H1 (cell line): ENCODE results near the gene WDR64. TPM values are rescaled to one million over a fixed set of nuclear protein-coding genes. Genes with fewer than 3 reads are reported as not detected.

ENCODE experiments used
- CTCF ChIA-PET: fragments of 300-600 bp; sonication (Branson Sonifier 250); formaldehyde crosslinking; loops from one replicate; lab custom pipeline; 2021; ENCODE audit not compliant: partially characterized antibody; lab: Charles Lee
- POLR2A ChIA-PET: fragments of 300-600 bp; sonication (Branson Sonifier 250); formaldehyde crosslinking; loops from one replicate; lab custom pipeline; 2021; ENCODE audit warnings: inconsistent platforms; ENCODE audit not compliant: partially characterized antibody; lab: Charles Lee
- DNase-seq, 2 experiments: peaks; one replicate each; pipeline versions ENCODE4 v3.0.0 to v3.0.0-alpha.2; 2010 to 2022; ENCODE audit warnings: low spot score in 2 of 2, low read depth in 1 of 2, mixed read lengths in 1 of 2
- FAIRE-seq: peaks from 2 replicates; lab custom pipeline; 2011; peaks lifted over from hg19 to GRCh38; lab: Jason Lieb, UNC
- H2AFZ ChIP-seq: 2 replicates; pipeline ENCODE4 v1.8.1; 2012; ENCODE audit warnings: low read length, inconsistent platforms
- H2AK5ac ChIP-seq: 2 replicates; pipeline ENCODE4 v1.6.1; 2013; ENCODE audit warnings: low read depth, low read length
- H2BK120ac ChIP-seq: replicated peaks from 2 replicates; pipeline ENCODE3; 2013; ENCODE audit warnings: low read depth, low read length, inconsistent platforms
- H2BK12ac ChIP-seq: 2 replicates; pipeline ENCODE4 v1.6.1; 2013; ENCODE audit warnings: low read depth, low read length
- H2BK15ac ChIP-seq: 2 replicates; pipeline ENCODE4 v1.6.1; 2013; ENCODE audit warnings: low read length
- H2BK20ac ChIP-seq: 2 replicates; pipeline ENCODE4 v1.6.1; 2013; ENCODE audit warnings: low read length
- H2BK5ac ChIP-seq: 2 replicates; pipeline ENCODE4 v1.6.1; 2013; ENCODE audit warnings: low read depth, low read length
- H3K14ac ChIP-seq: 2 replicates; pipeline ENCODE4 v1.6.1; 2013; ENCODE audit warnings: inconsistent platforms; ENCODE audit not compliant: insufficient read length
- H3K18ac ChIP-seq: 2 replicates; pipeline ENCODE4 v1.6.1; 2013; ENCODE audit warnings: low read length; ENCODE audit errors: extremely low read depth
- H3K23ac ChIP-seq: 2 replicates; pipeline ENCODE4 v1.6.1; 2013; ENCODE audit warnings: inconsistent platforms; ENCODE audit not compliant: insufficient read length
- H3K23me2 ChIP-seq: 2 replicates; pipeline ENCODE4 v1.6.1; 2013; ENCODE audit warnings: low read depth, low read length
- H3K27ac ChIP-seq: 2 replicates; pipeline ENCODE4 v1.6.1; 2011; ENCODE audit warnings: low read depth, low read length, inconsistent platforms
- H3K27me3 ChIP-seq, 4 experiments: replicated peaks in 1 of 4; 1 replicate in 1 of 4; 2 replicates in 3 of 4; pipeline versions ENCODE4 v1.6.1 to v1.8.1; 2011 to 2013; ENCODE audit warnings: low read length in 3 of 4, mild to moderate bottlenecking in 3 of 4, inconsistent platforms in 2 of 4, mixed read lengths in 2 of 4, moderate library complexity in 1 of 4; ENCODE audit not compliant: control insufficient read depth in 3 of 4, insufficient read depth in 3 of 4; ENCODE audit errors: extremely low read depth in 1 of 4
- H3K36me3 ChIP-seq, 4 experiments: 2 replicates each; pipeline versions ENCODE4 v1.6.1 to v1.8.1; 2011 to 2013; ENCODE audit warnings: mild to moderate bottlenecking in 4 of 4, low read length in 3 of 4, moderate library complexity in 2 of 4, control low read depth in 1 of 4, inconsistent platforms in 1 of 4; ENCODE audit not compliant: insufficient read depth in 4 of 4, control insufficient read depth in 2 of 4
- H3K4ac ChIP-seq: replicated peaks from 2 replicates; pipeline ENCODE3; 2013; ENCODE audit warnings: low read length, low read depth, mixed read lengths, inconsistent platforms; ENCODE audit not compliant: insufficient read length
- H3K4me1 ChIP-seq, 4 experiments: replicated peaks in 1 of 4; 1 replicate in 1 of 4; 2 replicates in 3 of 4; pipeline versions ENCODE4 v1.6.1 to v1.8.1; 2011 to 2013; ENCODE audit warnings: low read length in 3 of 4, inconsistent platforms in 2 of 4, mixed read lengths in 1 of 4; ENCODE audit not compliant: insufficient read depth in 4 of 4, control insufficient read depth in 3 of 4
- H3K4me2 ChIP-seq, 2 experiments: 2 replicates each; pipeline versions ENCODE4 v1.6.1 to v1.8.1; 2011 to 2013; ENCODE audit warnings: low read depth in 2 of 2, low read length in 2 of 2, control low read depth in 1 of 2, inconsistent platforms in 1 of 2, mild to moderate bottlenecking in 1 of 2; ENCODE audit not compliant: insufficient read depth in 1 of 2
- H3K4me3 ChIP-seq, 4 experiments: fragments of 200-600, 300-600 bp in 1 of 4; sonication (generic), shearing (Covaris generic), sonication (Bioruptor Twin) in 1 of 4; 2 replicates each; pipeline versions ENCODE4 v1.5.1 to v1.8.1; 2011 to 2016; ENCODE audit warnings: low read length in 4 of 4, low read depth in 3 of 4, control low read depth in 2 of 4, inconsistent platforms in 2 of 4, mild to moderate bottlenecking in 2 of 4, mixed read lengths in 1 of 4, moderate library complexity in 1 of 4; ENCODE audit not compliant: insufficient read depth in 2 of 4; ENCODE audit errors: extremely low read depth in 1 of 4
- H3K56ac ChIP-seq: replicated peaks from 2 replicates; pipeline ENCODE3; 2013; ENCODE audit warnings: low read depth, mild to moderate bottlenecking, mixed read lengths, low read length, inconsistent platforms; ENCODE audit not compliant: insufficient read length
- H3K79me1 ChIP-seq: 2 replicates; pipeline ENCODE4 v1.6.1; 2013; ENCODE audit warnings: low read depth, low read length, control low read depth
- H3K79me2 ChIP-seq, 2 experiments: 2 replicates each; pipeline versions ENCODE4 v1.6.1 to v1.8.1; 2012 to 2013; ENCODE audit warnings: low read length in 2 of 2, mild to moderate bottlenecking in 2 of 2, inconsistent platforms in 1 of 2; ENCODE audit not compliant: insufficient read depth in 2 of 2, control insufficient read depth in 1 of 2
- H3K9ac ChIP-seq, 4 experiments: replicated peaks in 1 of 4; 1 replicate in 1 of 4; 2 replicates in 3 of 4; pipeline versions ENCODE4 v1.6.1 to v1.8.1; 2011 to 2013; ENCODE audit warnings: low read depth in 3 of 4, low read length in 3 of 4, control low read depth in 2 of 4, mild to moderate bottlenecking in 2 of 4, moderate library complexity in 2 of 4, inconsistent platforms in 1 of 4; ENCODE audit errors: extremely low read depth in 1 of 4
- H3K9me3 ChIP-seq, 2 experiments: 2 replicates each; pipeline versions ENCODE4 v1.6.1 to v1.8.1; 2012 to 2013; ENCODE audit warnings: mild to moderate bottlenecking in 2 of 2, moderate library complexity in 2 of 2, control low read depth in 1 of 2, inconsistent platforms in 1 of 2, low read depth in 1 of 2, low read length in 1 of 2, mixed read lengths in 1 of 2; ENCODE audit not compliant: insufficient read depth in 2 of 2
- H4K20me1 ChIP-seq, 2 experiments: replicated peaks in 1 of 2; 2 replicates each; pipeline versions ENCODE3 to v1.8.1; 2011 to 2013; ENCODE audit warnings: inconsistent platforms in 2 of 2, low read length in 2 of 2, mild to moderate bottlenecking in 1 of 2; ENCODE audit not compliant: insufficient read depth in 2 of 2, control insufficient read depth in 1 of 2
- H4K5ac ChIP-seq: 2 replicates; pipeline ENCODE4 v1.6.1; 2013; ENCODE audit warnings: low read length, low read depth, mixed read lengths, inconsistent platforms; ENCODE audit not compliant: insufficient read length
- H4K8ac ChIP-seq: 2 replicates; pipeline ENCODE4 v1.8.0; 2013; ENCODE audit warnings: mild to moderate bottlenecking, moderate library complexity, low read length, inconsistent platforms; ENCODE audit not compliant: insufficient read depth; ENCODE audit errors: extremely low read depth
- H4K91ac ChIP-seq: replicated peaks from 2 replicates; pipeline ENCODE3; 2013; ENCODE audit warnings: low read length, mixed read lengths, inconsistent platforms; ENCODE audit not compliant: insufficient read length
- BRCA1 ChIP-seq: IDR thresholded peaks from 2 replicates; pipeline ENCODE4 v1.6.1; 2012; ENCODE audit warnings: low read depth, low read length, improper control_type of control experiment
- CTBP2 ChIP-seq: IDR thresholded peaks from 2 replicates; pipeline ENCODE4 v1.7.0; 2011; ENCODE audit warnings: borderline replicate concordance, mild to moderate bottlenecking, moderate library complexity, mixed read lengths, low read length; ENCODE audit not compliant: insufficient read depth, insufficient read length
- CTCF ChIP-seq, 3 experiments: IDR thresholded peaks; 1 replicate in 2 of 3; 2 replicates in 1 of 3; pipeline versions ENCODE4 v1.5.1 to v1.6.1; 2011; ENCODE audit warnings: low read length in 3 of 3, mild to moderate bottlenecking in 3 of 3, inconsistent platforms in 2 of 3, low read depth in 1 of 3, moderate library complexity in 1 of 3; ENCODE audit not compliant: insufficient read depth in 1 of 3; ENCODE audit errors: control extremely low read depth in 1 of 3
- HDAC2 ChIP-seq, 2 experiments: fragments of 300-600 bp in 1 of 2; sonication (generic) in 1 of 2; IDR thresholded peaks; 2 replicates each; pipeline ENCODE4 v1.6.1; 2011 to 2012; ENCODE audit warnings: low read depth in 2 of 2, low read length in 2 of 2, mild to moderate bottlenecking in 2 of 2, moderate library complexity in 2 of 2, borderline replicate concordance in 1 of 2, inconsistent platforms in 1 of 2
- JUN ChIP-seq: IDR thresholded peaks from 2 replicates; pipeline ENCODE4 v1.6.1; 2011; ENCODE audit warnings: low read depth, mild to moderate bottlenecking, improper control_type of control experiment, low read length
- KDM1A ChIP-seq: fragments of 200-600, 300-600 bp; sonication (generic); IDR thresholded peaks from 2 replicates; pipeline ENCODE4 v1.7.1; 2016; ENCODE audit warnings: mild to moderate bottlenecking, low read length, borderline replicate concordance
- SP2 ChIP-seq: IDR thresholded peaks from 2 replicates; pipeline ENCODE4 v1.6.1; 2012; ENCODE audit warnings: mild to moderate bottlenecking, low read length, inconsistent platforms
- TCF12 ChIP-seq: IDR thresholded peaks from 2 replicates; pipeline ENCODE4 v1.6.1; 2011; ENCODE audit warnings: low read depth, mild to moderate bottlenecking, low read length
- TEAD4 ChIP-seq: IDR thresholded peaks from 2 replicates; pipeline ENCODE4 v1.6.1; 2012; ENCODE audit warnings: low read depth, low read length, inconsistent platforms, mixed read lengths
- WGBS, 2 experiments: shearing (Covaris generic) in 1 of 2; methylation state at CpG; one replicate each; pipeline versions ENCODE4 v1.1.6 to v1.1.7; 2013 to 2015; ENCODE audit warnings: low lambda C conversion rate in 2 of 2, mixed read lengths in 2 of 2, inconsistent platforms in 1 of 2, low coverage in 1 of 2, missing lambda C conversion rate in 1 of 2; ENCODE audit not compliant: insufficient replicate concordance in 2 of 2, insufficient coverage in 1 of 2, insufficient read length in 1 of 2; ENCODE audit errors: extremely low coverage in 1 of 2, missing lambda C conversion rate in 1 of 2; 5-methylcytosine and 5-hydroxymethylcytosine counted together
- polyA plus RNA-seq, 7 experiments: library from polyadenylated mRNA; depleted of rRNA in 3 of 7; stranded (reverse) in 5 of 7; unstranded in 2 of 7; fragments of >200 nt in 5 of 7; fragments of 200-250 nt in 2 of 7; gene quantifications; 1 replicate in 5 of 7; 2 replicates in 1 of 7; 4 replicates in 1 of 7; pipeline versions ENCODE4 v1.2.1 to v1.2.3, GENCODE V29; 2011 to 2013; ENCODE audit warnings: missing spikeins in 2 of 7, mixed read lengths in 2 of 7
- total RNA-seq: library from RNA; stranded (reverse); fragmentation: NEBNext Ultra II Directional; extraction: Animal tissue kit (Norgen Biotek cat#: 25700); gene quantifications from 2 replicates; pipeline ENCODE4 v1.2.1, GENCODE V29; 2021

WDR64 gene
- total and polyA plus RNA-seq, 2 of the 8 experiments (the other 6 are each of a cell fraction or from before 2014, with no cell fraction given) = 0.02 TPM; not detected in 1

GRCh38 chr1:241639623-241640148, 12.4 kb upstream of the WDR64 start:
- H4K5ac ChIP-seq = peak overlapping the region; percentile 94
- H4K20me1 ChIP-seq = peaks cover 0 to 10% of the 10 kb centered on the region in 2 experiments
- H3K4me3 ChIP-seq = peak overlapping the region; percentile 96 to 100 (median 98)
- H3K9ac ChIP-seq = peak overlapping the region; percentile 88 to 97 (median 94)
- POLR2A ChIA-PET = interaction anchor here (0.6 to 1.1 kb wide), 3 partner anchors 17 to 758 kb away, joined by 3 read pairs; no protein-coding TSS in a partner anchor
- peak overlapping the region; percentile 95 for H2BK5ac ChIP-seq
- CTCF ChIA-PET = interaction anchor here (1.2 to 2.0 kb wide), 2 partner anchors 12 to 29 kb away, joined by 3 to 6 read pairs; no protein-coding TSS in a partner anchor
- peaks cover 0 to 7% (median 3%) of the 10 kb centered on the region in 4 experiments; a peak in 5 of 7 replicates for H3K4me1 ChIP-seq
- no peak overlapping the region for H2BK20ac ChIP-seq
- H3K56ac ChIP-seq = peak overlapping the region; percentile 88
- no peaks in the 10 kb centered on the region; a peak in 1 of 7 replicates for H3K27me3 ChIP-seq
- H3K14ac ChIP-seq = peak overlapping the region; percentile 82
- peaks cover 0 to 6% of the 10 kb centered on the region in 2 experiments; a peak in 1 of 4 replicates for H3K9me3 ChIP-seq
- peak overlapping the region; percentile 95 for H3K4ac ChIP-seq
- H2BK15ac ChIP-seq = 0 out of 2 replicates have a peak overlapping the region, but pooled peaks have one; percentile 29
- H2AFZ ChIP-seq = peak overlapping the region; percentile 76; the same call in 1 of the 2 replicates
- peaks cover 3% of the 10 kb centered on the region; the same call in 1 of the 2 replicates for H3K79me1 ChIP-seq
- no peak for FAIRE-seq
- no peak overlapping the region for H2BK12ac ChIP-seq
- peak overlapping the region; percentile 71 to 76 for H3K4me2 ChIP-seq
- peak overlapping the region; percentile 98 for H3K18ac ChIP-seq
- H2BK120ac ChIP-seq = peak overlapping the region; percentile 71
- H4K91ac ChIP-seq = peak overlapping the region; percentile 96
- no peak overlapping the region for H3K23ac ChIP-seq
- peak overlapping the region; percentile 86 for H4K8ac ChIP-seq
- H3K79me2 ChIP-seq = peaks cover 3 to 50% of the 10 kb centered on the region in 2 experiments; a peak in 3 of 4 replicates
- peaks cover 0 to 16% (median 6%) of the 10 kb centered on the region in 4 experiments; a peak in 6 of 8 replicates for H3K36me3 ChIP-seq
- H3K27ac ChIP-seq = peak overlapping the region; percentile 91
- H2AK5ac ChIP-seq = no peak overlapping the region
- 1% methylated on average over 14 of the region's 42 CpGs; no CpG with 5 or more reads in 1 of the 2 experiments for WGBS, 2 experiments
- peaks cover 4% of the 10 kb centered on the region; the same call in 1 of the 2 replicates for H3K23me2 ChIP-seq
- DNase-seq = peak in 1 of 2 experiments; percentile 69
- no peak for TF ChIP-seq JUN
- no peak for TF ChIP-seq KDM1A
- TF ChIP-seq CTCF (IDR thresholded peaks at IDR 0.05; ENCODE audit: control extremely low read depth in 1 of 3, insufficient read depth in 1 of 3, low read depth in 1 of 3, low read length in 3 of 3) = no peak
- TF ChIP-seq SP2 = no peak
- peak in 1 of 2 experiments; percentile 22; a peak in 1 of 4 replicates for TF ChIP-seq HDAC2 (IDR thresholded peaks at IDR 0.05; ENCODE audit: borderline replicate concordance in 1 of 2, low read depth in 2 of 2, low read length in 2 of 2)
- TF ChIP-seq BRCA1 = no peak
- no peak for TF ChIP-seq CTBP2
- TF ChIP-seq TEAD4 = no peak
- TF ChIP-seq TCF12 = no peak
